ENCODE data around the gene RRAD. TPM values are rescaled to one million over a fixed set of nuclear protein-coding genes. Genes with fewer than 3 reads are reported as not detected.

RRAD gene
- total and polyA plus RNA-seq, 2 of the 4 experiments (the other 2 are of a cell fraction), result 1.3 to 2.1 TPM

- H3K4me1 ChIP-seq (ENCODE audit: control insufficient read depth, insufficient read depth, low read length), result peaks cover 11% of the 10 kb centered on the region
- H2BK15ac ChIP-seq (ENCODE audit: low read depth, low read length), result no peak overlapping the region
- H3K36me3 ChIP-seq (ENCODE audit: control insufficient read depth, insufficient read depth, low read length), result no peaks in the 10 kb centered on the region
- no peak overlapping the region for H3K4me3 ChIP-seq (ENCODE audit: insufficient read depth, low read depth, low read length)
- no peak for ATAC-seq (ENCODE audit: low read depth)
- no peak overlapping the region for H3K14ac ChIP-seq (replicated peaks; ENCODE audit: low read depth, low read length)
- no peak for TF ChIP-seq SMC3 (IDR thresholded peaks at IDR 0.05; ENCODE audit: low read depth, low read length)
- no peaks in the 10 kb centered on the region for H3K9me3 ChIP-seq (ENCODE audit: control insufficient read depth, insufficient read depth, low read length)
- H3K4ac ChIP-seq (ENCODE audit: low read depth, low read length), result no peak overlapping the region
- no peaks in the 10 kb centered on the region for H3K79me1 ChIP-seq (ENCODE audit: low read depth in 1 of 2, low read length in 2 of 2)
- intact Hi-C loops (cut with micrococcal nuclease), result no loop called here
- 85% methylated on average over 15 of the region's 42 CpGs; no CpG with 5 or more reads in 1 of the 2 experiments for WGBS, 2 experiments (ENCODE audit: extremely low coverage in 2 of 2, insufficient read length in 1 of 2)
- no peak overlapping the region for H3K9ac ChIP-seq (ENCODE audit: low read depth, low read length)
- in situ Hi-C loops (cut with MboI; ENCODE audit: low sequenced_read_pairs), result no loop called here
- no peak overlapping the region for H4K8ac ChIP-seq (ENCODE audit: low read depth in 2 of 2, low read length in 2 of 2)
- POLR2A ChIA-PET (ENCODE audit: unreplicated experiment), result no interaction called here
- no peak overlapping the region for H2BK20ac ChIP-seq (ENCODE audit: low read depth, low read length)
- no peak overlapping the region for H3K4me2 ChIP-seq (ENCODE audit: low read depth, low read length)
- no peak overlapping the region for H2BK120ac ChIP-seq (ENCODE audit: low read depth, low read length)
- no peak overlapping the region for H2AK9ac ChIP-seq (replicated peaks; ENCODE audit: low read depth, low read length, poor library complexity)
- H3K27ac ChIP-seq (ENCODE audit: insufficient read depth, low read length), result no peak overlapping the region
- H4K20me1 ChIP-seq (ENCODE audit: insufficient read depth, low read length), result no peaks in the 10 kb centered on the region
- BruUV-seq (replicated peaks), result no TSS peak
- no peak overlapping the region for H4K5ac ChIP-seq (ENCODE audit: low read depth, low read length)
- no peak for DNase-seq
- no peak overlapping the region for H2AK5ac ChIP-seq (ENCODE audit: low read depth, low read length)
- CTCF ChIA-PET, result no interaction called here
- H3K18ac ChIP-seq (ENCODE audit: low read depth, low read length), result no peak overlapping the region
- peaks cover 25% of the 10 kb centered on the region for H3K27me3 ChIP-seq (ENCODE audit: control insufficient read depth, insufficient read depth, low read length)
- H3K23ac ChIP-seq (ENCODE audit: low read depth, low read length), result no peak overlapping the region
- no peak overlapping the region for H2AFZ ChIP-seq (replicated peaks; ENCODE audit: low read length, poor library complexity)
- H4K91ac ChIP-seq (ENCODE audit: insufficient read depth, low read depth, low read length), result no peak overlapping the region
- dilution Hi-C loops (cut with HindIII; ENCODE audit: low sequenced_read_pairs, unreplicated experiment), result no loop called here
- no peak overlapping the region for H2BK5ac ChIP-seq (ENCODE audit: low read depth, low read length, poor library complexity, severe bottlenecking)
- peaks cover 6% of the 10 kb centered on the region; the same call in 1 of the 2 replicates for H3K9me1 ChIP-seq (ENCODE audit: insufficient read depth, low read length)
- H3K56ac ChIP-seq (ENCODE audit: extremely low read depth, insufficient read depth, low read length), result no peak overlapping the region
These were observed 3.4 kb downstream of the RRAD start for GRCh38 chr16:66921729-66922450.

All from IMR-90 (cell line).